Activated CD8-positive, alpha-beta memory T cell treated with anti-CD3 and anti-CD28 coated beads, Interleukin-2, amount 50 U/mL, for 1 hour (primary cell): ENCODE results near the gene SUPT5H.

Source experiments
- DNase-seq: peaks from one replicate; pipeline ENCODE4 v3.0.0-alpha.2; 2020; ENCODE audit errors: extremely low read depth

Gene SUPT5H

DNA sequence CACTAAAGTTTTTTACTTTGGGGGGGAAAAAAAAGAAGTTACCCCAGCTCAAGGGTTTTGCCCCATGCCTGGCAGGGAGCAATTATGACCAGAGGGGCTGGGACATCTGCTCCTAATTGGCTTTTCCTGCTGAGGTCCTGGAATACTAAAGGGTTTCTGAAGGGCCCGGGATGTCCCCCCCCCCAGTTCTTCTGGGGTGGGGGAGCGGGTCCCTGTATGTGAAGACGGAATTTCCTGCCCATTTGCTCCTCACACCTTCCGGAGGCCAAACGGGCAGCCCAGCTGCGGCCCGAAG, 52.3 kb downstream of the SUPT5H start:
- DNase-seq: no peak

DNA sequence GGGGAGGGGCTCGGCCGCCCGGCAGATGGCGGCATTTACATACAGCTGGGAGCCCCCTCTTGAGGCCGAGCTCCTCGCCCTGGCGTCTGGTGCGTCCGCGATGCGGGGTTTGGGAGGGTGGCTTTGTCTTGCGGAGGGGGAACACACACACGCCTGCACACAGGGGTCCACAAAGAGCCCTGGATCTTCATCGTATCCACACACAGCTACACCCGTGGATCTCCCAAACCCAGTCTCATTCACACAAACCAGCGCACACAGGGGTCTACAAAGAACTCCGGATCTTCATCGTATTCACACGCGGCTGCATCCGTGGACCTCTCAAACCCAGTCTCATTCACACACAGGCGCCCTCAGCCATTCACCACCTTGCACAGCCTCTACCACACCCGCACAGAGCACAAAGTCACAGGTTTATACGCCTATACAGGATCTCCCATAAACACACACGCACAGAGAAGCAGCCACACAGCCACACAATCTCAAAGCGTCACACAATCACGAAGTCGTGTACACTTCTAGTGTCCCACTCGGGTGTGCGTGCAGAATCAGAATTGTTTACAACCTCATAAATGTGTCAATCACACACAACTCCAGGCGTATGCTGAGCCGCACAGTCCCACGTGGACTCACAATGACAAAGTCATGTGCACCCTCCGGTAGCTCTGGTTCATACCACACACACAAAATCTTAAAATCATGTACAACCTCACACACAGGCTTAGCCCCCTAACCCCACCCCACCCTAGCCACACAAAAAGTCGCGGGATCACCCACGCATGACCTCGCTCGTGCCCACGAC, 52.8 kb downstream of the SUPT5H start:
- DNase-seq: no peak

DNA sequence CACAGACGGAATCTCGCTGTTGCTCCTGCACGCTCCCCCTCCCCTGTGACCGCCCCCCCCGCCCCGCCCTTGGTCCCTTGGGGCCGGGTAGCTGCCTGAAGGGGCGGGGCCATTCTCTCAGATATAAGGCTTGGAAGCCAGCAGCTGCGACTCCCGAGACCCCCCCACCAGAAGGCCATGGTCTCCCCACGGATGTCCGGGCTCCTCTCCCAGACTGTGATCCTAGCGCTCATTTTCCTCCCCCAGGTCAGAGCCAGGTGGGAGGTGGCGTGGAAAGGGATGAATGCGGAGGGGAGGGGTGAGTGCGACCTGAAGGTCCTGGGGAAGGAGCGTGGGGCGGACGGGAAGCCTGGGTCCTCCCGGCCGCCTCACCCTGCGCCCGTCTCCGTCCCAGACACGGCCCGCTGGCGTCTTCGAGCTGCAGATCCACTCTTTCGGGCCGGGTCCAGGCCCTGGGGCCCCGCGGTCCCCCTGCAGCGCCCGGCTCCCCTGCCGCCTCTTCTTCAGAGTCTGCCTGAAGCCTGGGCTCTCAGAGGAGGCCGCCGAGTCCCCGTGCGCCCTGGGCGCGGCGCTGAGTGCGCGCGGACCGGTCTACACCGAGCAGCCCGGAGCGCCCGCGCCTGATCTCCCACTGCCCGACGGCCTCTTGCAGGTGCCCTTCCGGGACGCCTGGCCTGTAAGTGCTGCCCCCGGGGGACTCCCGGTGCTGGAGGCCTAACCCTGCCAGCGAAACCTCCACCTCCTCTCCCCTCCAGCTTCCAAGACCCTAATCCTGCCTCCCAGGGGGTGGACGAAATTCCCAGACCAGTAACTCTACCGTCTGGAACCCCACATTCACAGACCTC, 53.6 kb downstream of the SUPT5H start, which contains the start of gene DLL3:
TSS of gene DLL3 (plus strand) at position 150 of the 845 bp plus-strand sequence. CDS start at position 178, 28 bp downstream.
- DNase-seq: no peak

DNA sequence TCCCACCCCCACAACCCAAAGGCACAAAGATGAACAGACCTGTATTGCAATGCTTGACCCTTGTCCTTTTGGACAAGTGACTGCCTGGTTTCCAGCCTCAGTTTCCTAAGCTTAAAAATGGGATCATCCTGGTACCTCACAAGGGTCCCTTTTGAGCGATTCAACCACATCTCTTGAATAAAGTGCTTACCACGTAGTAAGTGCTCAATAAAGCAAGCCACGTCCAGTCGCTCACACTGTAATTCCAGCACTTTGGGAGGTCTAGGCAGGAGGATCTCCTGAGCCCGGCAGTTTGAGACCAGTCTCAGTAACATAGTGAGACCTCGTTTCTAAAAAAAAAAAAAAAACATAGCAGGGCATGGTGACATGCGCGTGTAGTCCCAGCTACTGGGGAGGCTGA, 54.5 kb downstream of the SUPT5H start:
- DNase-seq: no peak

DNA sequence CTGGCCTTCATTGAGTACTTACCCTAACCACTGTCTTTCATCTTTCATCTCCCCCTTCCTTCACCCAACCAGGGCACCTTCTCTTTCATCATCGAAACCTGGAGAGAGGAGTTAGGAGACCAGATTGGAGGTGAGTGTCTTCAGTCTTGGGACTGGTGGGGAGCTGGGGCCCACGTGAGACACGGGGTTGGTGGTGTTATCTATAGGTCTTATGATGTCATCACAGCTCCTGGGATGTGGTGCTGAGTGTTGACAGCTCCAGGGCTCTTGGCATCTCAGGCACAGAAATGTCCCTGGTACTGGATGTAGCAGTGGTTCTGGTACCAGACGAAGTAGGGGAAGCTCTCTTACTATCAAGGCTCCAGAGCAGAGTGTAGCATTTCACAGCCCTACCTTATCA, 55.2 kb downstream of the SUPT5H start:
- DNase-seq: no peak

DNA sequence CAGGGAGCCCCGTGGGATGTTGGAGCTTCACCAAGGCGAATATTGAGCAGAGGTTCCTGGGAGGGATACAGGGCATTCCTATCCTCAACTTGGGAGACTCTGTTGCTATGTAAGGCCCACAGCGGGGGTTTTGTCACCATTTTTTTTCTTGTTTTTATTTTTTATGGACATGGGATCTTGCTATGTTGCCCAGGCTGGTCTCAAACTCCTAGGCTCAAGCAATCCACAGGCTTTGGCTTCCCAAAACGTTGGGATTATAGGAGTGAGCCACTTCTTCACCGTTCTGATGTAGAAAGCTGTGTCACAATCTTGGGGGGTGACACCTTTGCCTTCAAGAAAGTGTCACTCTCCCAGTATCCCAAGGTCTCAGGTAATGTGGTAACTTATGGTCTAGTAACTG, 56.0 kb downstream of the SUPT5H start:
- DNase-seq: no peak

DNA sequence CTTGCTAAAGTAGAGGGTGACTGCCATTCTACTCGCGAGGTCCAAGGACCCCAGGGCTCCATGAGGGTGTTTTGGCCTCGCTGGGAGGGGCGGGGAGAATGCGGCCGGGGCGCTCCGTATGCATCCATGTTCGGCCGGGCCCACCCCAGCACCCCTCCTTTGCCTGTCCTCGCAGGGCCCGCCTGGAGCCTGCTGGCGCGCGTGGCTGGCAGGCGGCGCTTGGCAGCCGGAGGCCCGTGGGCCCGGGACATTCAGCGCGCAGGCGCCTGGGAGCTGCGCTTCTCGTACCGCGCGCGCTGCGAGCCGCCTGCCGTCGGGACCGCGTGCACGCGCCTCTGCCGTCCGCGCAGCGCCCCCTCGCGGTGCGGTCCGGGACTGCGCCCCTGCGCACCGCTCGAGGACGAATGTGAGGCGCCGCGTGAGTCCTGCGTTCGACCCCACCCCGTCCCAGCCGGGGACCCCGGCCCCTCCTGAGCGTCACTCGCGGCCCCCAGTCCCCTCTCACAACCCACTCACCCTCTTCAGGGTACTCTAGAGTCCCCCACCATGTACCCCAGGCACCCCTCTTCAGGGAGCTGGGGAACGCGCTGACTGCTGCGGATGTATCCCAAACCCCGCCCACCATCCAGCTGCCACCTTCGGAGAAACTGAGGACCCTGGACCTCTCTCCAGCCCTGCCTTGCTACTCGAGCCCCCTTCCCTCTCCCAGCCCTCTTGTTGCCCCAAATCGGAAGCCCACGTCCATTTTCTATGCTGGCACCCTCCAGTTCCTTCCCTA, 57.4 kb downstream of the SUPT5H start:
- DNase-seq: peak; percentile 13

DNA sequence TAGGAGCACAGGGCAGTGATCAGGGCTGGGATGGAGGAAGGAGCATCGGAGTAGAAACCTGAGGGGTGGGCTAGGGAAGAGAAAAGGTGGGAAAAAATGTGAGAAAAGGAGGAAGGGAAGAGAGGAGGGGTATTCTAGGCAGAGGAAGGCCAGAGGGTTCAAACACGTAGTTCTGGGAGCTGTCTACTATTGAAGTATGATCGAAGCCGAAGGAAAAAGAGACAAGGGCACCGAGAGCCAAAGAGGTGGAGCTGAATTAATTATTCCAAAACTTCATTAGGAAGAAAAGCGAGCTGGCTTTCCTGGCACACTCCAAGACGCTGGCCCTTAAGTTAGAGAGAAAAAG, 61.2 kb downstream of the SUPT5H start:
- DNase-seq: no peak

DNA sequence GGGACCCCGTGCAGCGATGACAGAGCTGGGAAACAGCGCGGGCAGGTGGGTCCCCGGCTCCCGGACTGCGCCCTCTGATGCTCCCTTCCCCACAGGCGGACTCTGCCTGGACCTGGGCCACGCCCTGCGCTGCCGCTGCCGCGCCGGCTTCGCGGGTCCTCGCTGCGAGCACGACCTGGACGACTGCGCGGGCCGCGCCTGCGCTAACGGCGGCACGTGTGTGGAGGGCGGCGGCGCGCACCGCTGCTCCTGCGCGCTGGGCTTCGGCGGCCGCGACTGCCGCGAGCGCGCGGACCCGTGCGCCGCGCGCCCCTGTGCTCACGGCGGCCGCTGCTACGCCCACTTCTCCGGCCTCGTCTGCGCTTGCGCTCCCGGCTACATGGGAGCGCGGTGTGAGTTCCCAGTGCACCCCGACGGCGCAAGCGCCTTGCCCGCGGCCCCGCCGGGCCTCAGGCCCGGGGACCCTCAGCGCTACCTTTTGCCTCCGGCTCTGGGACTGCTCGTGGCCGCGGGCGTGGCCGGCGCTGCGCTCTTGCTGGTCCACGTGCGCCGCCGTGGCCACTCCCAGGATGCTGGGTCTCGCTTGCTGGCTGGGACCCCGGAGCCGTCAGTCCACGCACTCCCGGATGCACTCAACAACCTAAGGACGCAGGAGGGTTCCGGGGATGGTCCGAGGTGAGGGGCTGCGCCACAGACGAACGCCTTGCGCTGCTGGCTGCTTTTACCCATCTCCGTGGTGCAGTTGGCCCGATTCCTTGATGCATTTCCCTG, 61.7 kb downstream of the SUPT5H start:
- DNase-seq: no peak

DNA sequence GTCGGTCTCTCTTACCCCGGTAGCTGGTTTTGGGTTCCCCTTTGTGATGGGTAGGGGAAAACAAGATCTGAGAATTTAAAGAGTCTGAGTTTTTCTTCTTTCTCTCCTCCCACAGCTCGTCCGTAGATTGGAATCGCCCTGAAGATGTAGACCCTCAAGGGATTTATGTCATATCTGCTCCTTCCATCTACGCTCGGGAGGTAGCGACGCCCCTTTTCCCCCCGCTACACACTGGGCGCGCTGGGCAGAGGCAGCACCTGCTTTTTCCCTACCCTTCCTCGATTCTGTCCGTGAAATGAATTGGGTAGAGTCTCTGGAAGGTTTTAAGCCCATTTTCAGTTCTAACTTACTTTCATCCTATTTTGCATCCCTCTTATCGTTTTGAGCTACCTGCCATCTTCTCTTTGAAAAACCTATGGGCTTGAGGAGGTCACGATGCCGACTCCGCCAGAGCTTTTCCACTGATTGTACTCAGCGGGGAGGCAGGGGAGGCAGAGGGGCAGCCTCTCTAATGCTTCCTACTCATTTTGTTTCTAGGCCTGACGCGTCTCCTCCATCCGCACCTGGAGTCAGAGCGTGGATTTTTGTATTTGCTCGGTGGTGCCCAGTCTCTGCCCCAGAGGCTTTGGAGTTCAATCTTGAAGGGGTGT, 62.5 kb downstream of the SUPT5H start:
- DNase-seq: no peak

DNA sequence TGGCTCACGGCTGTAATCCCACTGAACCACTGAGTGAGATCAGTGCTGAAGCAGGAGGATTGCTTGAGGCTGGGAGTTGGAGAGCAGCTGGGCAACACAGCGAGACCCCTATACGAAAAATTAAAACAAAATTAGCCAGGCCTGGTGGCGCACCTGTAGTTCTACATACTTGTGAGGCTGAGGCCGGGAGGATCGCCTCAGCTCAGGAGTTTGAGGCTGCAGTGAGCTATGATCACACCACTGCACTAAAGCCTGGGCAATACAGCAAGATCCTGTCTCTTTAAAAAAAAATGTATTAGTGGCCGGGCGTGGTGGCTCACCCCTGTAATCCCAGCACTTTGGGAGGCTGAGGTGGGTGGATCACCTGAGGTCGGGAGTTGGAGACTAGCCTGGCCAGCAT, 63.2 kb downstream of the SUPT5H start:
- DNase-seq: no peak

DNA sequence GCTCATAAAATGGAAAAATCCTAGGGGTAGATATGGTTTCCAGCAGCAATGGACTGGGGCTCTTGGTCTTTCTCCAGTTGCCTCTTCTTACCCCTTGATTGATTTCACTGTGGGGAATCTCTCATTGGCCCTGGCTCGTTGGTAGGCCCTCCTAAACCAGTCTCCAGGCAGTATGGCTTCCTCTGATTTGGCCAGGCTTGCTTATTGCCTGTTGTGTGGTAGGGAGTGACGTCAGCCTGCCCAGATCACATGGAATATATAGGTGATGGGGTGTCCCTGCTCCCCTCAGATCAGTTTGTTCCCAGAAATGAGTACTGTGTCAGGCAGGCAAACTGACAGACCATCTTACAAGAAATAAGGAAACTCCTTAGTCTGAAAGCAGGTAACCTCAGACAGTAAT, 63.9 kb downstream of the SUPT5H start:
- no peak for DNase-seq

DNA sequence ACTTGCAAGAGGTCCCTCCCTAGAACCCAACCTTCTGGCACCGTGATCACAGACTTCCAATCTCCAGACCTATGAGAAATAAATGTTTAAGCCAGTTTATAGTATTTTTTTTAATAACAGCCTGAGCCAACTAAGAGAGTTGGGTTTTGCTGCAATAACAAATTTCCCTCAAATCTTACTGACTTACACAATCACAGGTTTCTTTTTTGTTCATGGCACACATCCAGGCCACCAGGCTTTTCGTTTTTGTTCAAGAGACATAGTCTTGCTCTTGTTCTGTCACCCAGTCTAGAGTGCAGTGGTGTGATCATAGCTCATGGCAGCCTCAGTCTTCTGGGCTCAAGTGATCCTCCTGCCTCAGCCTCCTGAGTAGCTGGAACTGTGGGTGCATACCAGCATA, 67.6 kb downstream of the SUPT5H start:
- DNase-seq: no peak

DNA sequence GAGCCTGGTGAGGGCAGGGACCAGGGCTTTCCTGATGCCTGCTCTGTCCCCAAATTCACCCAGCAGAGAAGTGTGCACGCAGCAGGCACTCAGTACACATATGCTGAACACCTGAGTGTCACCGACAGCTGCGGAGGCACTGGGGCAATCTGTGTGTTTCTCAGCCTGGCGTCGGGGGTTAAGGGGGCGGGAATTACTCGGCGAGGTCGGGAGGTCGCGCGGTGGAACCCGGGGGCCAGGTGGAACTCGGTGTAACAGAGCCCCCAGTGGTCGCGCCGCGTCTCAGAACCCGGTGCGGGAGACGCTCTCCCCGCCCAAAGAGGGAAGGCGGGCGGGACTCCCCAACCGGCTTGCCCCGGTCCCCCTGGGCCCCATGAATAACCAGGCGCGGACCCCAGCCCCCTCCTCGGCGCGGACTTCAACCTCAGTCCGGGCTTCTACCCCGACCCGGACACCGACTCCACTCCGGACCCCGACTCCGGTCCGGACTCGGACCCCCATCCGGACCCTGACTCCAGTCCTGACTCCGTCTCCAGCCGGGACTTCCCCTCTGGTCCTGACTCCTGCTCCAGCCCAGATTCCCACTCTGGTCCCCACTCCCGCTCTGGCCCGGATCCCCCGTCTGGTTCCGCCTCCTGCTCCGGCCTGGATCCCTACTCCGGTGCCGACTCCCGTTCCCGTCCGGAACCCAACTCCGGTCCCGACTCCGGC, 69.6 kb downstream of the SUPT5H start, which contains the start of gene SELENOV:
TSS of gene SELENOV (plus strand) at position 300 of the 711 bp plus-strand sequence. CDS start at position 374, 74 bp downstream.
- DNase-seq: no peak

DNA sequence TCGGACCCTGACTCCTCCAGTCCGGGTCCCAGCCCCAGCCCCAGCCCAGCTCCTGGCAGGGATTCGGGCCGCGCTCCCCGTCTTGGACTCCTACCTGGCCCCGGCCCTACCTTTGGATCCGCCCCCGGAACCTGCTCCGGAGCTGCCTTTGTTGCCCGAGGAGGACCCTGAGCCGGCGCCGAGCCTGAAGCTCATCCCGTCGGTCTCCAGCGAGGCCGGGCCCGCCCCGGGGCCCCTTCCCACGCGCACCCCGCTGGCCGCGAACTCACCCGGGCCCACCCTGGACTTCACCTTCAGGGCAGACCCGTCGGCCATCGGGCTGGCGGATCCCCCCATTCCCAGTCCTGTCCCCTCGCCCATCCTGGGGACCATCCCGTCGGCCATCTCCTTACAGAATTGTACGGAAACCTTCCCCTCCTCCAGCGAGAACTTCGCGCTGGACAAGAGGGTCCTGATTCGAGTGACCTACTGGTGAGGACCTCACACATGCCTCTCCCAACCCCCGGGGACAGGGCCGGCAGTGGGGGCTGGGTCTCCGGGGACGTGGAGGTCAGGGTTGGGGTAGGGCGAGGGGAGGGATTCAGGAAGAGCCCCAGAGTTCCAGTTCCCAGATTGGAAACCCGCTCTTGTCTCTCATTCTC, 70.3 kb downstream of the SUPT5H start:
- no peak for DNase-seq

DNA sequence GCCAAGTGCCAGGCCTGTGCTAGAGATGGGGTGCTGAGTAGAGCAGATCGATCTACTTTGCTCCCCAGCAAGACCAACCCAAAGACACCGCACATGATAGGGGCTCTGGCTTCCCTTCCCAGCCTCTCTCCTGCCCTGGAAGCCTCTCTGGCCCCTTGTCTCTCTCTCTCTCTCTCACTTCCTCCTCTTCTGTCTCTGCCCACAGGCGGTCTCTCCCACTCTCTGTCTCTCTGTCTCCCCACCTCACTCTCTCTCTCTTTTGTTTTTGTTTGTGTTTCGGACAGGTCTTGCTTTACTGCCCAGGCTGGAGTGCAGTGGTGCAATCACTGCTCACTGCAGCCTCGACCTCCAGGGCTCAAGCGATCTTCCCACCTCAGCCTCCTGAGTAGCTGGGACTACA, 70.9 kb downstream of the SUPT5H start:
- DNase-seq: no peak

DNA sequence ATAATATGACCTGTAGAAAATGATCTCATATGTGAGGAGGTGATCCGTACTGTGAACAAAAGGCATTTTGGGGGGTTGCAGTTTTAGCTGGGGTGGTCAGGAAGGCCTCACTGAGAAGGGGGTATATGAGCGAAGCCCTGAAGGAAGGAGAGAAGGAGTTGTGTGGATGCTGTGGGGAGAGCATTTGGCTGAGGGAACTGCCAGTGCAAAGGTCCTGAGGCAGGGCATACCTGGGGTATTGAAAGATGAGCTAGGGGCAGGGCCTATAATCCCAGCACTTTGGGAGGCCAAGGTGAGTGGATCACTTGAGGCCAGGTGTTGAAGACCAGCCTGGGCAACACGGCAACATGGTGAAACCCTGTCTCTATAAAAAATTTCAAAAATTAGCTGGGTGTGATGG, 72.0 kb downstream of the SUPT5H start:
- DNase-seq: no peak

DNA sequence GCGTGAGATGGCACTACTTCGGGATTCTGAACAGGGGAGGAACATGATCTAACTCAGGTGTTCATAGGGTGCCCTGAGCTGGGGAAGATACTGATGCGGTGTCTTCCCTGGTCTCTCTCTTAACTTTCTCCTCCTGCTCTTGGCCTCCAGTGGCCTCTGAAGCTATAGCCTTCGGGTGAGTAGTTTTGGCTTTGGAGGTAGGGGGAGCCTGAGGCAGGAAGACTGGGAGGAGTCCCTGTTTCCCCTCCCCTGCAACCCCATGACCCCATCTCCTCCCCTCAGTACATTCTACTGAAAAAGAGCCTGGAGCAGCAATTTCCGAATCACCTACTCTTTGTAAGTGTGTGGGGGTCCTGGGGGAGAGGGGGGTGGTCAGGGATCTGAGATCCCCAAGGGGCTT, 73.1 kb downstream of the SUPT5H start:
- DNase-seq: no peak

DNA sequence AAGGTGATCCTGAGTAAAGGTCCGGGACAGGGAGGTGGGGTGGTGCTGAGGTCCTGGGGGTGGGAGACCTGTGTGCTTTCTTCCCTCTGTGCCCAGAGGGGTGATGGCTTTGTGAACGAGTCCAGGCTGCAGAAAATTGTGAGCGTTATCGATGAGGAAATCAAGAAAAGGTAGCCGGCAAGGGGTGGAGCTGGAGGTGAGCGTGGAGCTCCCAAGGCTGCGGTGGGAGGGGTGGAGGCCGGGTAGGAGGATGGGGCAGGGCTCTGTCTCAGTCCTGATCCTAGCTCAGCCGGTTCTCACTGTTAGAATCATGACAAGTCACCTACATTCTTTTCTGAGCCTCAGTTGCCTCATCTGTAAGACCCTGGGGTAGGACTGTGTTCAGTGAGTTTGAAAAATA, 73.6 kb downstream of the SUPT5H start:
- no peak for DNase-seq
